ENCODE data around the gene DBN1. TPM values are rescaled to one million over a fixed set of nuclear protein-coding genes. Genes with fewer than 3 reads are reported as not detected.

DBN1 gene
- total and polyA plus RNA-seq, 9 of the 15 experiments (the other 6 are each of a cell fraction or from before 2014, with no cell fraction given): 0.25 to 87.2 (median 27.9) TPM

DNA sequence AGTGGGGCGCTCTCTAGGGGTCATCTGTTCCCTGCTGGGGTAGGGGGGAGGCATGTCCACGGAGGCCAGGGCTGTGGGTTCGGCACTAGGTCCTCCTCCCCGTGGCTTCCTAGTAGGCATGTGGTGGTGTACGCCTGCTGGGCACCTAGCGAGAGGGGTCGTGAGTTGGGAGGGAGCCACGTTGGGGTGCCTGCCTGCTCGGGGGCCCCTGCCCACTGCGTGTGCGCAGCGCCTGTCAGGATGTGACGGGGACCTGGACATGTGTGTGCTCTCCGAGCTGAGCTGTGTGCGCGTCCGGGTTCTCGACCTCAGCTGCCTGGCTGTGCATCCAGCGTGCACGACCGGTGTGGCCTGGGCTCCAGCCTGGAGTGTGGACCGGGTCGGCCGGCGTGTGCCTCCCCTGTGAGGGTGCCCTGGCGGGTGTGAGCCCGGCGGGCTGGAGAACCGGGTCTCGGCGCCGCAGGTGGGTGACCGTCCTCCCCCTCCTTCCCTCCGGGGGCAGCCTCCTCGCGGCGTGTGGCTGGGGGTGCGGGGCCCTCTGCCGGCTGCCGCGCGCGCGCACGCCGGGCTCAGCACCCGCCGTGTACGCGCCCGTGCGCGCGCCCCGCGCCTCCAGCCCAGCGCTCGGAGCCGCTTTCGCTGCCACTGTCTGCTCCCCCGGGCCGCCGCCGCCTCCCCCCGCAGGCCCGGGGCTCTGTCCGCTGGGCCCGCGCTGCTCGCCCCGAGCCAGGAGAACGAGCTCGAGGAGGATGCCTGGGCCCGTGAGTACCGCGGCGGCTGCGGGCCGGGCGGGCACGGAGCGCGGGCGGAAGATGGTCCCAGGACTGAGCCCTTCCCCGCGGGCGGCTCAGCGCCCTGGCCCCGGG is 27.0 kb downstream of the DBN1 start, which contains the start of gene PRR7 (continued):
- no peak for TF ChIP-seq FOXM1 (IDR thresholded peaks at IDR 0.05; ENCODE audit: low read depth)
- TF ChIP-seq FOXM1 (CRISPR knock-in tag; IDR thresholded peaks at IDR 0.05; ENCODE audit: low read depth): no peak
- TF ChIP-seq ZNF347 (CRISPR knock-in tag; IDR thresholded peaks at IDR 0.05; ENCODE audit: low read depth): no peak
- TF ChIP-seq, protein P1, sequence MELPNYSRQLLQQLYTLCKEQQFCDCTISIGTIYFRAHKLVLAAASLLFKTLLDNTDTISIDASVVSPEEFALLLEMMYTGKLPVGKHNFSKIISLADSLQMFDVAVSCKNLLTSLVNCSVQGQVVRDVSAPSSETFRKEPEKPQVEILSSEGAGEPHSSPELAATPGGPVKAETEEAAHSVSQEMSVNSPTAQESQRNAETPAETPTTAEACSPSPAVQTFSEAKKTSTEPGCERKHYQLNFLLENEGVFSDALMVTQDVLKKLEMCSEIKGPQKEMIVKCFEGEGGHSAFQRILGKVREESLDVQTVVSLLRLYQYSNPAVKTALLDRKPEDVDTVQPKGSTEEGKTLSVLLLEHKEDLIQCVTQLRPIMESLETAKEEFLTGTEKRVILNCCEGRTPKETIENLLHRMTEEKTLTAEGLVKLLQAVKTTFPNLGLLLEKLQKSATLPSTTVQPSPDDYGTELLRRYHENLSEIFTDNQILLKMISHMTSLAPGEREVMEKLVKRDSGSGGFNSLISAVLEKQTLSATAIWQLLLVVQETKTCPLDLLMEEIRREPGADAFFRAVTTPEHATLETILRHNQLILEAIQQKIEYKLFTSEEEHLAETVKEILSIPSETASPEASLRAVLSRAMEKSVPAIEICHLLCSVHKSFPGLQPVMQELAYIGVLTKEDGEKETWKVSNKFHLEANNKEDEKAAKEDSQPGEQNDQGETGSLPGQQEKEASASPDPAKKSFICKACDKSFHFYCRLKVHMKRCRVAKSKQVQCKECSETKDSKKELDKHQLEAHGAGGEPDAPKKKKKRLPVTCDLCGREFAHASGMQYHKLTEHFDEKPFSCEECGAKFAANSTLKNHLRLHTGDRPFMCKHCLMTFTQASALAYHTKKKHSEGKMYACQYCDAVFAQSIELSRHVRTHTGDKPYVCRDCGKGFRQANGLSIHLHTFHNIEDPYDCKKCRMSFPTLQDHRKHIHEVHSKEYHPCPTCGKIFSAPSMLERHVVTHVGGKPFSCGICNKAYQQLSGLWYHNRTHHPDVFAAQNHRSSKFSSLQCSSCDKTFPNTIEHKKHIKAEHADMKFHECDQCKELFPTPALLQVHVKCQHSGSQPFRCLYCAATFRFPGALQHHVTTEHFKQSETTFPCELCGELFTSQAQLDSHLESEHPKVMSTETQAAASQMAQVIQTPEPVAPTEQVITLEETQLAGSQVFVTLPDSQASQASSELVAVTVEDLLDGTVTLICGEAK (IDR thresholded peaks at IDR 0.05): no peak
- TF ChIP-seq, protein P1 (CRISPR knock-in tag; IDR thresholded peaks at IDR 0.05): no peak
- TF ChIP-seq, protein P2, sequence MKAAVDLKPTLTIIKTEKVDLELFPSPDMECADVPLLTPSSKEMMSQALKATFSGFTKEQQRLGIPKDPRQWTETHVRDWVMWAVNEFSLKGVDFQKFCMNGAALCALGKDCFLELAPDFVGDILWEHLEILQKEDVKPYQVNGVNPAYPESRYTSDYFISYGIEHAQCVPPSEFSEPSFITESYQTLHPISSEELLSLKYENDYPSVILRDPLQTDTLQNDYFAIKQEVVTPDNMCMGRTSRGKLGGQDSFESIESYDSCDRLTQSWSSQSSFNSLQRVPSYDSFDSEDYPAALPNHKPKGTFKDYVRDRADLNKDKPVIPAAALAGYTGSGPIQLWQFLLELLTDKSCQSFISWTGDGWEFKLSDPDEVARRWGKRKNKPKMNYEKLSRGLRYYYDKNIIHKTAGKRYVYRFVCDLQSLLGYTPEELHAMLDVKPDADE (conservative IDR thresholded peaks at IDR 0.05; ENCODE audit: control insufficient read depth, low read depth, low read length): no peak; the same call in 1 of the 2 replicates
- TF ChIP-seq, protein P3, sequence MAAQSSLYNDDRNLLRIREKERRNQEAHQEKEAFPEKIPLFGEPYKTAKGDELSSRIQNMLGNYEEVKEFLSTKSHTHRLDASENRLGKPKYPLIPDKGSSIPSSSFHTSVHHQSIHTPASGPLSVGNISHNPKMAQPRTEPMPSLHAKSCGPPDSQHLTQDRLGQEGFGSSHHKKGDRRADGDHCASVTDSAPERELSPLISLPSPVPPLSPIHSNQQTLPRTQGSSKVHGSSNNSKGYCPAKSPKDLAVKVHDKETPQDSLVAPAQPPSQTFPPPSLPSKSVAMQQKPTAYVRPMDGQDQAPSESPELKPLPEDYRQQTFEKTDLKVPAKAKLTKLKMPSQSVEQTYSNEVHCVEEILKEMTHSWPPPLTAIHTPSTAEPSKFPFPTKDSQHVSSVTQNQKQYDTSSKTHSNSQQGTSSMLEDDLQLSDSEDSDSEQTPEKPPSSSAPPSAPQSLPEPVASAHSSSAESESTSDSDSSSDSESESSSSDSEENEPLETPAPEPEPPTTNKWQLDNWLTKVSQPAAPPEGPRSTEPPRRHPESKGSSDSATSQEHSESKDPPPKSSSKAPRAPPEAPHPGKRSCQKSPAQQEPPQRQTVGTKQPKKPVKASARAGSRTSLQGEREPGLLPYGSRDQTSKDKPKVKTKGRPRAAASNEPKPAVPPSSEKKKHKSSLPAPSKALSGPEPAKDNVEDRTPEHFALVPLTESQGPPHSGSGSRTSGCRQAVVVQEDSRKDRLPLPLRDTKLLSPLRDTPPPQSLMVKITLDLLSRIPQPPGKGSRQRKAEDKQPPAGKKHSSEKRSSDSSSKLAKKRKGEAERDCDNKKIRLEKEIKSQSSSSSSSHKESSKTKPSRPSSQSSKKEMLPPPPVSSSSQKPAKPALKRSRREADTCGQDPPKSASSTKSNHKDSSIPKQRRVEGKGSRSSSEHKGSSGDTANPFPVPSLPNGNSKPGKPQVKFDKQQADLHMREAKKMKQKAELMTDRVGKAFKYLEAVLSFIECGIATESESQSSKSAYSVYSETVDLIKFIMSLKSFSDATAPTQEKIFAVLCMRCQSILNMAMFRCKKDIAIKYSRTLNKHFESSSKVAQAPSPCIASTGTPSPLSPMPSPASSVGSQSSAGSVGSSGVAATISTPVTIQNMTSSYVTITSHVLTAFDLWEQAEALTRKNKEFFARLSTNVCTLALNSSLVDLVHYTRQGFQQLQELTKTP (IDR thresholded peaks at IDR 0.05; ENCODE audit: low read depth in 1 of 2, partially characterized antibody in 2 of 2): no peak
- no peak for TF ChIP-seq HDGF (IDR thresholded peaks at IDR 0.05)

Measured in K562 (cell line).